HG03095 (cell line): ENCODE results near the gene ALDOA.
"Not testable (repeated sequence)": the region's sequence is repeated elsewhere in the genome, so short reads cannot be mapped to it uniquely, and the experiment has no call there.

Source experiments
- ATAC-seq: cut with Tn5 transposase; IDR thresholded peaks from one replicate; pipeline ENCODE4 v1.9.1; 2021; ENCODE audit warnings: moderate library complexity; ENCODE audit not compliant: unreplicated experiment

Gene ALDOA

DNA sequence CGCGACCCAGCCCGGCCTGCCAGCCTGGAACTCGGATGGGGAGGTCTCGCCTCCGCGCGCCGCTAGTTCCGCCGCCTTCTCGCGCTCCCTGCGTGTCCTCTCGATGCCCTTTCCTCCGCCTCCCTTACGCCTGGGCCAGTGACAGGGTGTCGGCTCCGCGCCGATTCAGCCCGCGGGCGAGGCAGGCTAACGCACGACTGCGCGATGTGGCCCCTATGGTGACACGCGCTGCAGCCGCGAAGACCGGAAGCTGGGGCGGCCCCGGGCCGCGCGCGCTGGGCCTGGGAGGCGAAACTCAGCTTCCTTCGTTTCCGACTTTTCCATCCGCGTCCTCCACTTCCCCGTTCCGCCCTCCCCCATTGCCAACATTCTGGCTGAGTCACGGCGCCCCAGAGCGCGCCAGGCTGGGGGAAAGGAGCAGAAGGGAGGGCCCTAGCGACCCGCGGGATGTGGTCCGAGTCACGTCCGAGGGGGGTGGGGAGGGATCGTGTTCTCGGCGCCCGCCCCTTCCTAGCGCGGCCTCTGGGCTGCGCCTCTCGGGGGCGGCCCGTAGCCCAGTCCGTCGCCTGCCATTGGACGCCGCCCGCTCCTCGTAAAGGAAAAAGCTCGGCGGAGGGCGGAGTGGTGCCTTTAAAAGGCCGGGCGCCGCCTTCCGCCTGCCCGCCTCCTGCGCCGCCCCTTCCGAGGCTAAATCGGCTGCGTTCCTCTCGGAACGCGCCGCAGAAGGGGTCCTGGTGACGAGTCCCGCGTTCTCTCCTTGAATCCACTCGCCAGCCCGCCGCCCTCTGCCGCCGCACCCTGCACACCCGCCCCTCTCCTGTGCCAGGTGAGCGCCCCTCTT lies at the start of gene ALDOA:
Gene ALDOA (plus strand): TSS at position 659 of the 841 bp plus-strand sequence. CDS start 1,138 bp downstream, outside the sequence.
- peak; percentile 69 for ATAC-seq

DNA sequence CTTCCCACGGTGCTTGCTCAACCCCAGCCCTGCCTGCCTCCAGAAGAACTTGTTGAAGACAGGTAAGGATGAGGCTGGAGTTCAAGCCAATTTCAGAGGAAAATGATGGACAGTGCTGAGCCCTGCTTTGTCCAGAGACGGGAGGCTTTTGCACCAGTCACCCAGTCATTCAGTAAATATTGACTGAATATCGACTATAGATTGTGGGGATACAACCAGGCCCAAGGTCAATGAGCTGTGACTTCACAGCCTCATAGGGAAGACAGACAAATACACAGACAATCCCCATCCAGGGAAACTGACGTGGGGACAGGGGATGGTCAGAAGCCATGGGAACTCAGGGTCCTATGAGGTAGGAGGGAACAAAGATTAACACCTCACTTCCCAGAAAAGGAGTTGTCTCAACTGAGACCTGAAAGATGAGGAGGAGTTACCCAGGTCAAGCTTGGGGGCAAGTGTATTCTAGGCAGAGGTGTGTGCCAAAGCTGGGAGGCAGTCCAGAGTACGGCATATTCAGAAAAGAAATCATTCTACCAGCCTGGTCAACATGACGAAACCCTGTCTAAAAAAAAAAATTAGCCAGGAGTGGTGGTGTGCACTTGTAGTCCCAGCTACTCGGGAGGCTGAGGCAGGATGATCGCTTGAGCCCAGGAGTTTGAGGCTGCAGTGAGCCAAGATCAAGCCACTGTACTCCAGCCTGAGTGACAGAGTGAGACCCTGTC lies 48.8 kb upstream of the ALDOA start:
- no peak for ATAC-seq

DNA sequence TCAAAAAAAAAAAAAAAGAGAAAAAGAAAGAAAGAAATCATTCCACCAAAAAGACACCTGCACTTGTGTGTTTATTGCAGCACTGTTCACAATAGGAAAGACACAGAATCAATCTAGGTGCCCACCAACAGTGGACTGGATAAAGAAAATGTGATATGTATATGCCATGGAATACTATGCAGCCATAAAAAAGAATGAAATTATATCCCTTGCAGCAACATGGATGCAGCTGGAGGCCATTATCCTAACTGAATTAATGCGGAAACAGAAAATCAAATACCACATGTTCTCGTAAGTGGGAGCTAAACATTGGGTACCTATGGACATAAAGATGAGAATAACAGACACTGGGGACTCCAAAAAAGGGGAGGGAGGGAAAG lies 48.3 kb upstream of the ALDOA start:
- no peak for ATAC-seq

DNA sequence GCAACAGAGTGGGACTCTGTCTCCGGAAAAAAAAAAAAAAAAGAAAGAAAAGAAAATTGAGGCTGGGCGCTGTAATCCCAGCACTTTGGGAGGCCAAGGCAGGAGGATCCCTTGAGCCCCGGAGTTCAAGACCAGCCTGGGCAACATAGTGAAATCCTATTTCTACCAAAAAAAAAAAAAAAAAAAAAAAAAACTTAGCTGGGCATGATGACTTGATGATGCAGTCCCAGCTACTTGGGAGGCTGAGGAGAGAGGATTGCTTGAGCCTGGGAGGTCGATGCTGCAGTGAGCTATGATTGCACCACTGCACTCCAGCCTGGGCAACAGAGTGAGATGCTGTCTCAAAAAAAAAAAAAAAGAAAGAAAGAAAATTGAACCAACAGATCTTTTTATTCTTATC lies 47.6 kb upstream of the ALDOA start:
- ATAC-seq, result not testable (repeated sequence)

DNA sequence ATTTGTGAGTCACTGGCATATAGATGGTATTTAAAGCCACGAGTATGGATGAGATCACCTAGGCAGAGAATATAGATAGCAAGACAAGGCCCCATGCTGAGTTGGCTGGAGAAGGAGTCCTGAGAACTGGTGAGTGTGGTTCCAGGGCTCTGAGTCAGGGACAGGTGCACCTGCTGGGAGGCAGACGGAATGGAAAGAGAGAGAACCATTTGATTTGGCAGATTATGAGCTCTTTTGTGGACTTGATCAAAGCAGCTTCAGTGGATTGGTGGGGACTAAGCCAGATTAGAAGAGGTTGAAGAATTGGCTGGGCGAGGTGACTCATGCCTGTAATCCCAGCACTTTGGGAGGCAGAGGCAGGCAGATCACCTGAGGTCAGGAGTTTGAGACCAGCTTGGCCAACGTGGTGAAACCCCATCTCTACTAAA lies 46.8 kb upstream of the ALDOA start:
- no peak for ATAC-seq

DNA sequence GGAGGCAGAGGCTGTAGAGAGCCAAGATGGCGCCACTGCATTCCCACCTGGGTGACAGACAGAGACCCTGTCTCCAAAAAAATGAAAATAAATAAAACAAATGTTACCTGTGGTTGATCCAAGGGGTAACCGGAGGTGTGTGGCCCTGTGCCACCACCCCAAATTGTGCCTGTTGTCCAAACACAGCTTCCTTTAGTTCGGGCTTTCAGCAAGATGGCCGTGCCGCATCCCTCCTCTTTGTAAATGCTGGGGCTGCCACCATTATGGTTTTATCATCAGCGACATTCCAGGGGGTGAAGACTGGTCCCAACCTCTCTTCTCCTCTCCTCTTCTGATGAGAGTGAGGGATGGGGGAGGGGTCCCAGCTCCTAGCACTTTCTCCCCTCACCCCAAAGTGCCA lies 42.7 kb upstream of the ALDOA start, which contains the start of gene C16orf92:
Gene C16orf92 (plus strand): TSS at position 312 of the 400 bp plus-strand sequence. CDS start 143 bp downstream, outside the sequence.
- no peak for ATAC-seq

DNA sequence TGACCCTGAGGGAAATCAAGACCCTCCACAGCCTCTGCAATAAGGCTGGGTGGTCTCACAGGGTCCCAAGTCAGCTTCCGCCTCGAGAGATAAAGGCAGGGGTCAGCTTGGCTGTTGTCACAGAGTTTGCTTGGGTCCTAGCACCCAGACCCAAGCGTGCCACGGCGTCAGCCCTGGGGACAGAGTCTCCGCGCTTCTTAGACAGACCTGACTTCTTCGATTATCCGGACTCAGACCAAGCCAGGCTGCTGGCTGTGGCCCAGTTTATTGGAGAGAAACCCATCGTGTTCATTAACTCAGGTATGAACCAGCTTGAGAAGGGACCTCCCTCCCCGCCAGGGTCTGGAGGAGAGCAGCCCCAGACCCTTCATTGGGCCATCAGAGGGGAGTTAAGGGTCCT lies 42.0 kb upstream of the ALDOA start:
- no peak for ATAC-seq

DNA sequence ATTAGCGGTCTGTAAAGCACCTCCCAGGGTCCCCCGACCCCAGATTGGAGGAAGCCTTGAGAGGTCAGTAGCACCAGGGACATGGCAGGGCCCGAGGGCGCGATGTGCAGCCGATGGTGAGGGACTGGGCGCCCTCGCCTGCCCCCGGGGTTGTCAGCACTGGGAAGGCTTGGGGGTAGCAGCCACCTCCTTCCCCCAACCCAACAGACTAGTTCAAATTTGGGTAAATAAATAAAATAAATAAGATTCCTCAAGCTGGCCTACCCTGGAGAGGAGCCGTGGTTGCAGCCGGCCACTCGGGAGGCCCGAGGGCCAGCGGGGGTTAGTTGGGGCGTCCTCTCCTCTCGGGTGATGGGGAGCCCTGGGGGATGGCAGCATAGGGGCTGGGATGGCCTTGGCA lies 41.1 kb upstream of the ALDOA start:
- no peak for ATAC-seq

DNA sequence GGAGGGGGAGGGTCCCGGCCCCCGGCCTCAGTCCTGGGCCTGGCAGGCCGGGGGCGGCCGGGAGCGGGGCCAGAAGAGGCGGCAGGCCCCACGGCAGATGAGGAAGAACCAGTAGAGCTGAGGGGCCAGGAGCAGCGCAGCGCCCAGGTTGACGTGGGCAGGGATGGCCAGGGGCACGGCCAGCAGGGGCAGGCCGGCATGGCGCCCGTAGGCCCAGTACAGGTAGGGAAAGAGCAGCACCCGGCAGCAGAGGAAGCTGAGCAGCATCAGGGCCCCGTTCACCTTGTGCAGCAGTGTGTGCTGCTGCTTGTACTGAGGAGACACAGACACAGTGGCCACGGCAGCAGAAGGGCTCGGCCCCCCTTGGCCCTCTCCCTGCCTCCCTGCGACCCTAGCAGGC lies 40.4 kb upstream of the ALDOA start:
- ATAC-seq, result no peak

DNA sequence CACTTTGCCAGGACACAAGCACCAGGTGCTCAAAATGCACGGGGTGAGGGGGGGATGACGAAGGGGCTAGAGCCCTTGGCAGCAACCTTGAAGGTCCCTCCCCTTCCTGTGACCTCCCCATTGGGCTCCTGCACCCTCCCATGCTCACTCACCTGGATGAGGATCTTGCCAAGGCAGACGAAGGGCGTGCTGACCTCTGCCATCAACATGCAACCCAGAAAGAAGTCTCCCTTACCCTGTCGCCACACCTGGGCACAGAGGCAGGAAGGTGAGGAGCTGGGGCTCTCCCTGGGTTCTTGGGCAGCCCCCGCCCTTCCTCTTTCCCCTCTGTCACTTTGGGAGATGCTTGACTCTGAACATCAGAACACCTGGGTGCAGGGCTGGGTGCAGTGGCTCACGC lies 40.0 kb upstream of the ALDOA start:
- no peak for ATAC-seq

DNA sequence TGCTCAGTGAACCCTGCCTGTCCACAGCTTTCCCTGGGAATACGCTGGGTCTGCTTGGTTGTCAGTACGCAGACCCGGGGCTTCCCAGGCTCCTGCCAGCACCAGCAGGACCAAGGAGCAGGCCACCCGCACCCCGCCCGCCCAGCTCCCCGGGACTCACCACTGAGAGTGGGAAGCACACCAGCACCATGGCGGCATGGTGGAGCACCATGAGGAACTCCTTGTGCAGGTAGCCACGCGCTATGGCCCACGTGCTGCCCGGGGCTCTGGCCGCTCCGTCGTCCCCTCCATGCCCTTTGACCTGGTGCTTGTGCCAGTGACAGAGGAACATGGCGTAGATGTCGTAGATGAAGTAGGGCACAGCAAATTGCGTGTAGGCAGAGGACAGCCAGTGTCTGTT lies 39.1 kb upstream of the ALDOA start:
- no peak for ATAC-seq

DNA sequence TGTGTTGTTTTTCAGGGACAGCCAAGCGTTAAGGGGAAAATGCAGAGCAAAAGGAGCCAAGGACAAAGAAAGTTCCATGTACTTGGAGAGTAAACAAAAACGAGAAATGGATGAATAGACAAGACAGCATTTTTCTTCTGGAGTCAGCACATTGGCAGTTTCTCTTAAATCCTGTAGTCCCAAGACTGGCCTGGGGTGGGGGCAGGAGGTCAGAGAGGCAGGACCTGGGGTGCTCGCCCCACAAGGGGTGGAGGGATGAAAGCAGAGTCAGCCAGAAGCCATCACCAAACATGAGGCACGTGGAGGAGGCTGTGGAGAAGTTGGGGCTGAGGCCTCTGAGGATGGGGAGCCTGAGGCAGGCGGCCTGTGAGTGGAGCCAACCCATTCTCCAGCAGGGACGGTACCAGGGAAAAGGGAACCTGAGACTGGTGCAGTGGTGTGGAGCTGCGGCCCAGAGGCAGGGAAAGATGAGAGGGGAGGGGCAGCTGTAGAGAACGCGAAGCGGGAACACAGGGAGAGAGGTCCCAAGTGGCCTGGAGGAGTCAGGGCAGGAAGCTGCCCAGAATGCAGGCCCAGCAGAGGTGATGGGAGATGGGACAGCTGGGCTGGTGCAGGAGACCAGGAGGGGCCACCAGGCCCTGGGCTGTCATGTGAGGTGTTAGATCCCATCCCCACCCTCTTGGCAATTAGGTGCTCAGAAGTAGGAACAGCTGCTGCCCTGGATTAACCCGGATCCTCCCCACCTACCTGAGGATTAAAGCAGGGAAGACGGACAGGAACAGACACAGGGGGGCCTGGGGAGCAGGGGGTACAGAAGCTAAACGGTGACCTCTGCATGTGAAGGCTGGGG lies 37.7 kb upstream of the ALDOA start:
- no peak for ATAC-seq

DNA sequence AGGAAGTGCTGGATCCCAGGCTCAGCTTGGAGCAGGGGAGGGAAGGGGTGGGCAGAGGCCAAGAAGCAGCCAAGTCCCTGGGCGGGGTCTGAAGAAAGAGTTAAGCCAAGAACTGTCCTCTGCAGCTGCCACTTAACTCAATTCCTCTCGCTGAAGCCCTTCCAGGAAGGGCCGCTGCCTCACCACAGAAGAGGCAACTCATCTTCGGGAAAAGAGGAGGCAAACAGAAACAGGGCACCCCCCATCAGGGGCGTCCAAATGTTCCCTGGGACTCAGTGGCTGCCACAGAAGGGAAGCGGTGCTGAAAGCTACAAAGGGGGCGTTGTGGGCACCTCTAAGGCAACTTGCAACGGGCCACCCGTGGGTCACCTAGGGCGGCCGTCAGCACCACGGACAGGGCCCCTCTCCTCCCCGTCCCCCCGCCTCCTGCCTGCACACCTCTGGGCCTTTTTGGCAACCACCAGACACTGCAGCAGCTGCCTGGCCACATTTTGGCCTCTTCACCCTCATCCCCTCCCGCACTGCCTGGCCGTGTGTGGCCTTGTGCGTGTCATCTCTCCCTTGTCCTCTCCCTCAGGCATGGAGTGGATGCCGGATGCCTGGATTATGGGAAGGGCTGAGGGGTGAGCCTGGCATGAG lies 37.0 kb upstream of the ALDOA start:
- no peak for ATAC-seq

DNA sequence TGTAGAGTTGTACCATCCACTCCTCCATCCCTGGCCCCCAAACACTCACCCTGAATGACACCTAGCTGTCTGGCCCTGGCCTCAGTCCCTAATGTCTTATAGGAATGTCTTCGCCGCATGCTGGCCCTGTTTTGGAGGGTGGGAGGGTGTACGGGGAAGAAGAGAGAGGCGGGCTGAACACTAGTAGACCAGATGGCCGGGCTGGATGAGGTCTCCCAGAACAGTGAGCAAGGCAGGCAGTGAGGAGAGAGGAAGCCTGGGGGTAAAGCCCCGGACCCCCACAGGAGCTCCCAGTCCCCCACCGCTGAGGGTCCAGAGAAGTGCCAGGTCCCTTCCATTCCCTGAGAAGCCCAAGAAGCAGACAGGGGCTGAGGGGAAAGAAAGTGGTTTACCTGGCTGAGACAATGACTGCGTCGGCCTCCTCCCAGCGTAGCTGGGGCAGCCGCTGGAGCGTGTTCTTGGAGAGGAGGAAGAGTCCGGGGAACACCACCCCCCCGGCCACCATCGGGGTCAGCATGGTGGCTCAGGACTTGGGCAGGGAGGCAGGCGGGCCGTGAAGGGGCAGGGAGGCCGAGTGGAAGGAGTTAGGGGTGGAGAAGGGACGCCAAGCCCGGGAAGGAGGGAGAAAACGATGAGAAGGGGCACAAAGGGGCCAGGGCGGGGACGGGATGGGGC lies 35.4 kb upstream of the ALDOA start:
- ATAC-seq, result no peak

DNA sequence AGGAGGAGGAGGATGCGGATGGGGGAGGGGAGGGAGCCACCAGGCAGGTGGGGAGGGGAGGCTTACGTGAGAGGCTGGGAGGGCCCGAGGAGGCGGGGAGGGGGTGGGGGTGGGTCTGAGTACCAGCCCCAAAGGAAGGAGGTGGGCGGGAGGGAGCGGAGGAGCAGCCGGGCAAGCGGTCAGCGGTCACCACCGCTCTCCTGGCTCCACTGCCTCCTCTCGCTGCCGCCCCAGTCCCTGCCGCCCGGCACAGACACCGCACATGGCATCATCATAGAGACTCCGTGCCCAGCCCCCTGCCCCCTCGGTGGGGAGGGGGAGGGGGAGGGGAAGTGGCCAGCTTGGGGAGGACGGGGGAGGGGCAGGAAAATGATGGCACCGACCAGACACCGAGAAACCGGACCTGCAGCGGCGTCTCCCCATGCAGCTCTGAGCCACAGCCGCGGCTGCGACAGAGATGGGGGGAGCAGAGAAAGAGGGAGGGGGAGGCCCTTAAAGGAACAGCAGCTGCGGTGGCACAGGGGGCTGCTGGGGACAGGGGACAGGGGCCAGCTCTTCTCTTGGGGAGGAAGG lies 34.6 kb upstream of the ALDOA start, which contains the start of gene TLCD3B:
Gene TLCD3B (minus strand): TSS at position 431 of the 573 bp plus-strand sequence. CDS start 744 bp downstream, outside the sequence.
- no peak for ATAC-seq

DNA sequence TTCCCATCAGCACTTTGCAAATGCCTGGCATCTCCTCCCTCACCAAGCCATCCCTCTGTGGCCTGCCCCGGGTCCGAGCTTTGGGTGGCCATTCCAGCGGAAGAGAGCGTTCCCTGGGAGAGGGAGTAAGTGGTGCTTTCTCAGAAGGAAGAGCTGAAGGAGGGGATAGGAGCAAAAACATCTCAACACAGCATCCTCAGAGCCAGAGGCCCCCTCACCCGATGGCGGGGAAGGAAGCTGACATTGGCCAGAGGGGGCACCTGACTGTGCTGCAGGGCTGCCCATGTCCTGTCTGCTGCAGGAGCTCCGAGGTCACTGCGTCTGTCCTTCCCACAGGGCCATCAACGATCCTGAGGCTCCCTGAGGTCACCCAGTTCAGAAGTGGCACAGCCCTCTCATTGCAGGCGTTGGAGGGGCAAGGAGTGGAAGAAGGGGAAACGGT lies 34.1 kb upstream of the ALDOA start:
- no peak for ATAC-seq

DNA sequence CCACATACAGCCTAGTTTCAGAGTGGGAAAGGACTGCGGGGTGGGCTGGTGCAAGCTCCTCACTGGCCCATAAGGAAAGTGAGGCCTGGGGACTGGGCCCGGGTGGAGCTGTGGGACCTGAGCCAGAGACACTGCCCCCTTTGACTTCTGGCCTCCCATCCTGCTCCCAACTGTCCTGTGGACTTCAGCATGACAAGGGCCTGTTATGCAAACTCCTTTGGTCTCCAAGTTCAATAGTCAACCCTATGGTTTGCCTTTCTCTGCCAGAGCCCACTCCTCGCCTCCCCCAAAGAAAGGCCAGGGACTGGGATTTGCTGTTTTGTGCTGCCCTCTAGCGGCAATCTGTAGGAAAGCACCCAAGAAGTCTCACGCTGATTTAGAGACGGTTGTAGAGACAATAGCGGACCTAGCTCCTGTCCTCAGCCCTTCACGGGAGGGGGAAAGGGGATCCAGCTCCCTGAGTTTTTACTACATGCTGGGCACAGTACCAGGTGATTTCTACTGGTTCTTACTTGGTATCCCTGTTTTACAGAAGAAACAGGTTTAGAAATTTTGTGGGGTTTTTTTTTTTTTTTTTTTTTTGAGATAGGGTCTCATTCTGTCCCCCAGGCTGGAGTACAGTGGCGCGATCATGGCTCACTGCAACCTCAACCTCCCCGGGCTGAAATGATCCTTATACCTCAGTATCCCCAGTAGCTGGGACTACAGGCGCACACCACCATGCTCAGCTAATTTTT lies 33.3 kb upstream of the ALDOA start:
- no peak for ATAC-seq

DNA sequence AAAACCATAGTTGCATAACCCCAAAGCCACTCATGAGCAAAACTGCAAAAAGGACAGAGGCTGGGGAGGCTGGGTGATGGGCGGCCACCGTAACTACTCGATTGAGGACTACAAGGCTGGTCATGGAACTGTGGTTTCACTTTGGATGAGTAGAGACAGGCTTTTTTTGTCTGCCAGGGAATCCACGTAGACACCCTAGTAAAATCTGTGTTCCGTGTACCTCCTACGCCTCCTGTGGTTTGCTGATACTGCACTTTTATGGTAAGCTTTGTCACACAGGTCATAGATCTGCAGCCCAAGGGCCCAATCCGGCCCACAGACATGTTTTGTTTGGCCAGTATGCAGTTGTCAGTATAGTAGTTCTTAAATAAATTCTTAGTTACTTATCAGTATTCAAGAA lies 32.3 kb upstream of the ALDOA start:
- ATAC-seq, result no peak

DNA sequence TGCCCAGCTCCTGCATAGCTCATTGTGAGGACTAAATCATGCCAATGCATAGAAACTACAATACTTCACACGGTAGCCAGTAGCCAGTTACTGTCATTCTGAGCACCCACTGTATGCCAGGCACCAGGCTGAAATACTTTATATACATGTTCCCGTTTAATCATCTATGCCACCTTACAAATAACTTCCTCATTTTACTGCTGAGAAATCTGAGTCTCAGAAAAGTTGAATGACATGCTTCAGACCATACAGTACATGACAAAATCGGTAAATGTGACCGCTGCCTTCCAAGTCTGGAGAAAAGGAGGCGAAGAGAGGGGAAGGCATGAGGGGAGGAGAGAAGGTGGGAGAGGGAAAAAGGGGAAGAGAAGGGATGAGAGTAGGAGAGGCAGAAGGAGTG lies 25.3 kb upstream of the ALDOA start:
- ATAC-seq, result no peak
